ENCODE results near the gene CTNNA1. TPM values are rescaled to one million over a fixed set of nuclear protein-coding genes. Genes with fewer than 3 reads are reported as not detected.

Gene CTNNA1
- total RNA-seq, 1 experiment from 2014 or later = 734 TPM

DNA sequence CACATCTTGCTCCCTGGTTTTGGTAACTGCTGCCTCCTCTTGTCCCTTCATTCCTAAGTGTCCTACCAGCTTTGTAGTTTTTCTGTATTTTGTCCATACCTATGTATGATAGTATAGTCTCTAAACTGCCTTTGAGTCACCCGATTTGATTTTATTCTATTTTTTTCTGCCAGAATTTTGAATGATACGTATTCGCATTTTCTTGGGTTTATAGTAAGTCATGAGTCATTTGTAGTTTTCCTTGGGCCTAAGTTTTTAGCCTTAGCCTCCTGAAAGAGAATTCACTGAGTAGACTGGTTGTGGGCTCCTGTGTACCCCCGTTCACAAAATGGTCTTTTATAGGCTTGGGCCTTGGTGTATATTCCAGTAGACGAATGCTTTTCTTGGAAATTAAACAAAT, 62.3 kb downstream of the CTNNA1 start:
- no TSS peak for BruUV-seq (replicated peaks)
- peaks cover 10% of the 10 kb centered on the region for H3K4me1 Mint-ChIP-seq (ENCODE audit: low read depth, unreplicated experiment)
- TF ChIP-seq, protein P1, sequence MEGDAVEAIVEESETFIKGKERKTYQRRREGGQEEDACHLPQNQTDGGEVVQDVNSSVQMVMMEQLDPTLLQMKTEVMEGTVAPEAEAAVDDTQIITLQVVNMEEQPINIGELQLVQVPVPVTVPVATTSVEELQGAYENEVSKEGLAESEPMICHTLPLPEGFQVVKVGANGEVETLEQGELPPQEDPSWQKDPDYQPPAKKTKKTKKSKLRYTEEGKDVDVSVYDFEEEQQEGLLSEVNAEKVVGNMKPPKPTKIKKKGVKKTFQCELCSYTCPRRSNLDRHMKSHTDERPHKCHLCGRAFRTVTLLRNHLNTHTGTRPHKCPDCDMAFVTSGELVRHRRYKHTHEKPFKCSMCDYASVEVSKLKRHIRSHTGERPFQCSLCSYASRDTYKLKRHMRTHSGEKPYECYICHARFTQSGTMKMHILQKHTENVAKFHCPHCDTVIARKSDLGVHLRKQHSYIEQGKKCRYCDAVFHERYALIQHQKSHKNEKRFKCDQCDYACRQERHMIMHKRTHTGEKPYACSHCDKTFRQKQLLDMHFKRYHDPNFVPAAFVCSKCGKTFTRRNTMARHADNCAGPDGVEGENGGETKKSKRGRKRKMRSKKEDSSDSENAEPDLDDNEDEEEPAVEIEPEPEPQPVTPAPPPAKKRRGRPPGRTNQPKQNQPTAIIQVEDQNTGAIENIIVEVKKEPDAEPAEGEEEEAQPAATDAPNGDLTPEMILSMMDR (IDR thresholded peaks at IDR 0.05; ENCODE audit: unreplicated experiment) = no peak

DNA sequence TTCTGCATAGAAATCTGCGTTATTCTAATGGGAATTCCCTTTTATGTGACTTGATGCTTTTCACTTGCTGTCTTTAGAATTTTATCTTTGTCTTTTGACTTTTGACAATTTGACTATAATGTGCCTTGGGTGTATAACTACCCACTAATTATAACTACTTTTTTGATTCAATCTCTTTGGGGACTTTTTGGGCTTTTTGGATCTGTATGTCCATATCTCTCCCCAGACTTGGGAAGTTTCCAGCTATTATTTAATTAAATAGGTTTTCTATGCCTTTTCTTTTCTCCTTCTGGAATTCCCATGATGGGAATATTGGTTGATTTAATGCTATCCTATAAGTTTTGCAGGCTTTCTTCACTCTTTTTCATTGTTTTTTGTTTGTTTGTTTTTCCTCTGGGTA, 64.0 kb downstream of the CTNNA1 start:
- no peak for DNase-seq
- intact Hi-C loops (cut with micrococcal nuclease; ENCODE audit: unreplicated experiment) = no loop called here
- BruUV-seq (replicated peaks) = no TSS peak
- peaks cover 10% of the 10 kb centered on the region for H3K4me1 Mint-ChIP-seq (ENCODE audit: low read depth, unreplicated experiment)
- no peaks in the 10 kb centered on the region for H3K9me3 Mint-ChIP-seq (ENCODE audit: low read depth, unreplicated experiment)
- peaks cover 60% of the 10 kb centered on the region for H3K36me3 Mint-ChIP-seq (ENCODE audit: insufficient read depth, unreplicated experiment)
- CTCF ChIA-PET = interaction anchor here (0.6 kb wide), 1 partner anchor 22 kb away, joined by 4 read pairs; no protein-coding TSS in a partner anchor
- TF ChIP-seq, protein P1 (IDR thresholded peaks at IDR 0.05; ENCODE audit: unreplicated experiment) = no peak
- no peaks in the 10 kb centered on the region for H3K27me3 Mint-ChIP-seq (ENCODE audit: unreplicated experiment)
- no peak overlapping the region for H3K27ac Mint-ChIP-seq (ENCODE audit: unreplicated experiment)
- no peak overlapping the region for H3K4me3 Mint-ChIP-seq (ENCODE audit: low read depth, unreplicated experiment)

More for the DNA sequence above, 62.3 kb downstream of the CTNNA1 start:
- DNase-seq = no peak
- no peaks in the 10 kb centered on the region for H3K27me3 Mint-ChIP-seq (ENCODE audit: unreplicated experiment)
- peaks cover 71% of the 10 kb centered on the region for H3K36me3 Mint-ChIP-seq (ENCODE audit: insufficient read depth, unreplicated experiment)
- H3K4me3 Mint-ChIP-seq (ENCODE audit: low read depth, unreplicated experiment) = no peak overlapping the region
- H3K9me3 Mint-ChIP-seq (ENCODE audit: low read depth, unreplicated experiment) = no peaks in the 10 kb centered on the region
- intact Hi-C loops (cut with micrococcal nuclease; ENCODE audit: unreplicated experiment) = no loop called here
- CTCF ChIA-PET = interaction anchor here (1.4 kb wide), 1 partner anchor 11 kb away, joined by 3 read pairs; no protein-coding TSS in a partner anchor
- H3K27ac Mint-ChIP-seq (ENCODE audit: unreplicated experiment) = no peak overlapping the region

DNA sequence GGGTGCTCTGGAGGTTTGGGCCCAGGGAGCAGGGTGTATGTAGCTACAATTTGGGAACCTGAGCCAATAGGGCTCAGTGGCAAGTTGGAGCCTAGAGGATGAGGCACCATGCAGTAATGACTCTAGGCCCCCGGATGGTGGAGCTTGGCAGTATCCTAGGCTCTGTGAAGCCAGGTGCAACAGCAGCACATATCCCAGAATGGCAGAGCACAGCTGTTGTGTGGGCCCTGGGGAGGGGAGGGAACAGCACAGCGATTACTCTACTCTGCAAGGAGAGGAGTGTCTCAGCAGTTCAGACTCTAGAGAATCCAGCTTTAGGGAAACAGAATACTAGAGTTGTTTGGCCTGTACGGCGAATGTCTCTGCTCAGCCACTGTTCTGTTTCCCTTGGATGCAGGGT, 65.9 kb downstream of the CTNNA1 start:
- peaks cover 51% of the 10 kb centered on the region for H3K36me3 Mint-ChIP-seq (ENCODE audit: insufficient read depth, unreplicated experiment)
- CTCF ChIA-PET = interaction anchor here (0.5 kb wide), 1 partner anchor 455 kb away, joined by 3 read pairs; no protein-coding TSS in a partner anchor

DNA sequence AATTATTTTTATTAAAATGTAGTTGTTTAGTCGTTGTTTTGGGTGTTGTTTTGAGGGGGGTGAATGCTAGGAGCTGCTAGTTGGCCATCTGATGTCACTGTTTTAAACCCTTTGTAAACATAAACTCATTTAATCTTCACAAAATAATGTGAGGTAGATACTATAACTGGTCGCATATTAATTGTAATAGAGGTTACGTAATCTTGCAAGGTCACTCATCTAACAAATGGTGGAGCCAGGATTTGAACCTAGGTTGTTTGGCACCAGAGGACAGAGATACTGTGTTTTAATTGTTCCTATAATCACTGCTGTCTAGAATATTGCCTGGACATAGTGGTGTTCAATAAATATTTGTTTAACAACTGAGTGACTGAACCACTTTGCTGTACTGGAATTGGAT, 67.5 kb downstream of the CTNNA1 start:
- Mint-ChIP-seq H3K27me3 (ENCODE audit: unreplicated experiment) (no peaks in the 10 kb centered on the region), H3K36me3 (ENCODE audit: insufficient read depth, unreplicated experiment) (peaks cover 49% of the 10 kb centered on the region), H3K9me3 (ENCODE audit: low read depth, unreplicated experiment) (no peaks in the 10 kb centered on the region), H3K4me3 (ENCODE audit: low read depth, unreplicated experiment) (no peak overlapping the region), H3K4me1 (ENCODE audit: low read depth, unreplicated experiment) (peaks cover 9% of the 10 kb centered on the region), H3K27ac (ENCODE audit: unreplicated experiment) (no peak overlapping the region)
- CTCF ChIA-PET = no interaction called here
- TF ChIP-seq, protein P1 (IDR thresholded peaks at IDR 0.05; ENCODE audit: unreplicated experiment) = no peak
- no peak for DNase-seq
- intact Hi-C loops (cut with micrococcal nuclease; ENCODE audit: unreplicated experiment) = no loop called here
- BruUV-seq (replicated peaks) = no TSS peak

More for the DNA sequence above, 65.9 kb downstream of the CTNNA1 start:
- Mint-ChIP-seq H3K27me3 (ENCODE audit: unreplicated experiment) (no peaks in the 10 kb centered on the region), H3K27ac (ENCODE audit: unreplicated experiment) (no peak overlapping the region), H3K9me3 (ENCODE audit: low read depth, unreplicated experiment) (no peaks in the 10 kb centered on the region), H3K4me3 (ENCODE audit: low read depth, unreplicated experiment) (no peak overlapping the region), H3K4me1 (ENCODE audit: low read depth, unreplicated experiment) (peaks cover 10% of the 10 kb centered on the region)
- DNase-seq = no peak
- intact Hi-C loops (cut with micrococcal nuclease; ENCODE audit: unreplicated experiment) = no loop called here
- TF ChIP-seq, protein P1 (IDR thresholded peaks at IDR 0.05; ENCODE audit: unreplicated experiment) = no peak
- BruUV-seq (replicated peaks) = no TSS peak

Measured in Calu3 (cell line).